Measurements from ENCODE around the gene CHKA.

CHKA gene

GRCh38 chr11:68120273-68121066 is 718 bp downstream of the CHKA start:
- DNase-seq (ENCODE audit: low read depth in 1 of 2, low spot score in 1 of 2) = peak; percentile 47 to 61
- Histone ChIP-seq H3K4me3 (replicated peaks; ENCODE audit: insufficient read depth, low read length) (peak overlapping the region; percentile 54), H3K27me3 (ENCODE audit: insufficient read depth, poor library complexity, severe bottlenecking) (no peaks in the 10 kb centered on the region), H3K27ac (replicated peaks) (peak overlapping the region; percentile 58)
- TF ChIP-seq CTCF (IDR thresholded peaks at IDR 0.05; ENCODE audit: insufficient read depth, low read length) (no peak), SPI1 (IDR thresholded peaks at IDR 0.05; ENCODE audit: borderline replicate concordance, low read depth) (no peak), POLR2AphosphoS5 (IDR thresholded peaks at IDR 0.05; ENCODE audit: low read depth) (no peak), GABPA (IDR thresholded peaks at IDR 0.05; ENCODE audit: low read depth) (no peak), REST (IDR thresholded peaks at IDR 0.05; ENCODE audit: insufficient replicate concordance, low read depth) (no peak)

- TF ChIP-seq GABPA (IDR thresholded peaks at IDR 0.05; ENCODE audit: low read depth) = no peak
- peak; percentile 96 for TF ChIP-seq SPI1 (IDR thresholded peaks at IDR 0.05; ENCODE audit: borderline replicate concordance, low read depth)
- no peak for TF ChIP-seq REST (IDR thresholded peaks at IDR 0.05; ENCODE audit: insufficient replicate concordance, low read depth)
- TF ChIP-seq CTCF (IDR thresholded peaks at IDR 0.05; ENCODE audit: insufficient read depth, low read length) = no peak
- peak; percentile 29; the same call in 1 of the 2 replicates for TF ChIP-seq POLR2AphosphoS5 (IDR thresholded peaks at IDR 0.05; ENCODE audit: low read depth)
- peak overlapping the region; percentile 58 for H3K27ac ChIP-seq (replicated peaks)
- DNase-seq (ENCODE audit: low read depth in 1 of 2, low spot score in 1 of 2) = peak; percentile 68 to 72
- peak overlapping the region; percentile 54 for H3K4me3 ChIP-seq (replicated peaks; ENCODE audit: insufficient read depth, low read length)
- no peaks in the 10 kb centered on the region for H3K27me3 ChIP-seq (ENCODE audit: insufficient read depth, poor library complexity, severe bottlenecking)
Measured at GRCh38 chr11:68118706-68119448, 2.3 kb downstream of the CHKA start.

- no peak overlapping the region for H3K4me3 ChIP-seq (replicated peaks; ENCODE audit: insufficient read depth, low read length)
- TF ChIP-seq REST (IDR thresholded peaks at IDR 0.05; ENCODE audit: insufficient replicate concordance, low read depth) = no peak
- no peak for TF ChIP-seq POLR2AphosphoS5 (IDR thresholded peaks at IDR 0.05; ENCODE audit: low read depth)
- no peak for TF ChIP-seq GABPA (IDR thresholded peaks at IDR 0.05; ENCODE audit: low read depth)
- no peak for TF ChIP-seq CTCF (IDR thresholded peaks at IDR 0.05; ENCODE audit: insufficient read depth, low read length)
- TF ChIP-seq SPI1 (IDR thresholded peaks at IDR 0.05; ENCODE audit: borderline replicate concordance, low read depth) = no peak
- no peak overlapping the region for H3K27ac ChIP-seq (replicated peaks)
- no peaks in the 10 kb centered on the region for H3K27me3 ChIP-seq (ENCODE audit: insufficient read depth, poor library complexity, severe bottlenecking)
- DNase-seq (ENCODE audit: low read depth in 1 of 2, low spot score in 1 of 2) = no peak
Measured at GRCh38 chr11:68117853-68118470, 3.2 kb downstream of the CHKA start.

Data from HL-60 (cell line).